Activated T-cell treated with anti-CD3 and anti-CD28 coated beads for 4 hours (primary cell): ENCODE data around the gene MELTF.

ENCODE experiments used
- DNase-seq: peaks from one replicate; pipeline ENCODE4 v3.0.0-alpha.2; 2020

Gene MELTF

GRCh38 chr3:197026481-197026866, 3.1 kb downstream of the MELTF start:
- no peak for DNase-seq

GRCh38 chr3:197025736-197026480, 3.7 kb downstream of the MELTF start:
- DNase-seq: no peak

- DNase-seq: no peak
Measured at GRCh38 chr3:197024881-197025735, 4.5 kb downstream of the MELTF start.

DNA sequence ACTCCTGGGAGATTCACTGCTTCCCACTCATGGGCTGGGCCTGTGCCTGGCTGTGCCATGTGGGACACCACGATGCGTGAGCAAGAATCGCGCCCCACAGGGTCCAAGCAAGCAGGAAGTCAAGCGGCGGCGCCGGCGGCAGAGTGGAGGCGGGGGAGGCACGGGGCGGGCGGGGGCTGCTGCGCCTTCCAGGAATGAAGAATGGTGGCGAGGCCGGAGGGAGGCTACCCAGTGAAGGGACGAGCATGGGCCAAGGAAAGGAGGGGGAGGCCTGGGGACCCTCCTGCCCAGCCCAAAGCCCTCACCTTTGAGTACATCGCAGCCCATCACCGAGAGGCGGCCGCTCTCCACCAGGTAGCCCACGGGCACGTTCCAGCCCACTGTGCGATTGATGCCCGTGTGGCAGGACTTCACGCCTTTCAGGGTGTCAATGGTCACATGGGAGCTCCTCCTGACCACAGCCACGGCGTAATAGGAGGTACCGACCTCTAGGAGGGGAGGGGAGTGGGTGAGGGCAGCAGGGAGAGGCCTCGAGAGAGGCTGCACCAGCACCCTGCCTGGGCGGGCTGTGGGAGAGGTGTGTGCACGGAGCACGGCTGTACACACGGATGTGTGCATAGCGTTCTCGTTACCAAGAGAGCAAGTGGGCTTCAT, 5.5 kb downstream of the MELTF start:
- DNase-seq: no peak

DNA sequence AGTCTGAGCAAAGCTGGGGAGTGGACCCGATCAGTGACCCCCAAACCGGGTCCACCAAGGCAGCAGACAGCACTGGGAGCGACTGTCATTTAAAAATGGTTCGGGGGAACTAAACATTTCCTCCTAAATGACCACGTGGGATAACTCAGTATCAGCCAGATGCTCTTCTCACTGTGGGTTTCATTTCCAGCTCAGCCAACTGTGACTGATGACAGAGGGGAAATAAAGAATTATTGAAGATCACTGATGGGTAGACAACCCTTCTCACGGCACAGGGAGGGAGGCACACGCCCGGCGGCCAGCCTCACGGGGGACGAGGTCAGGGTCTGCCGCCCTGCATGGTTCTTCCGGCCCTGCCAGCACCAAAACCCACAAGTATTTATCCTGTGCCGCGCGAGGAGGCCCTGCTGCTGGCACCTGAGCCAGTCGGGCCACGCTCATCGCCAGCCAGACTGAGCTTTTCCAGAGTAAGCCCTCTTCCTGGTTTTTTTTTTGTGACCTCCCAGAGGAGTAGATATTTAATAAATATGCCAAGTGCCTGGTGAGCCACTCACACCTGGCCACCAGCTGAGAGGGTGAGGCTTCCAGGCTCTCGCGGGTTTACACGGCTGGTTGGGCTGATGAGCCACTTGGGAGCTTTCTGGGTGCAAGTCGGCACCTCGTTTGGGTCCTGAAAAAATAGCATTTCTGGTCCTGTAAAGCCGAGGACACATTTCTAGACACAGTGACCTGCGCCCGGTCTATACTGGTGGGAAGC, 6.2 kb downstream of the MELTF start:
- DNase-seq: no peak

DNA sequence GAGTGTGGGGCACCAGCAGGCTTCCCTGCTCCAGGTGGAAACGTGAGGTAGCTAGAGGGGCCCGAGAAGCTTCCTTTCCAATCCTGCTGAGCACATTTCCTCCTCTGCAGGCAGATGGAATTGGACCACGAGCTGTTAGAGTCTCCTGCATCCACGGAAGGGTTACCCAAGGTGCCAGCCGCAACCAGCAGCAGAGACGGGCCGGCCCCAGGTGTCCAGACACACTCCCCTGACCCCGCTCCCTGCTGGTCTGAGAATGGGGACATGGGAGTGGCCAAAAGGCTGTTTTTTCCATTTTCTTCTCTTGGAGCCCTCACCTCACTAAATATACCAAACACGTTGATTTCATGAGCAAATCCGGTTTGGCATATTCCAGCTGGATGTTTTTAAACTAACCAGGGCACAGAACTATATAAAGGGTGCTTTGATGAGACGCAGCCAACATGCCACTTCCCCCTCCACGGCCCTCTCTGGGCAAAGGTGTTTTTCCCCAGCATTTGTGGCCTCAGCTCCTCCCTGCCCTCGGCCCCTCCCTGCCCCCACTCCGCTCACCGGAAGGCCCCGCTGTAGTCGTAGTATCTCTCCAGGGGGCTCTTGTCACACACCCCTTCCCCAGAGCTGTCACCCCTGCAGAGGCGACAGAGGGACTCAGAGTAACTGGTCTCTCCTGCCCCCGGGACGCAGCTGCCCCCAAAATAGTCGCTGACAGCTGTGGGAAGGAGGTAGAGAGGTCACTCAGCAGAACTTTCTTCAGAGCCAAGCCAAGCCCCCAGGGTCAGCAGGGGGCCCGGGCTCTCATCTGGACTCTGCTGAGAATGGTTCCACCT, 7.0 kb downstream of the MELTF start:
- no peak for DNase-seq

GRCh38 chr3:197021729-197022404, 7.8 kb downstream of the MELTF start:
- no peak for DNase-seq

DNA sequence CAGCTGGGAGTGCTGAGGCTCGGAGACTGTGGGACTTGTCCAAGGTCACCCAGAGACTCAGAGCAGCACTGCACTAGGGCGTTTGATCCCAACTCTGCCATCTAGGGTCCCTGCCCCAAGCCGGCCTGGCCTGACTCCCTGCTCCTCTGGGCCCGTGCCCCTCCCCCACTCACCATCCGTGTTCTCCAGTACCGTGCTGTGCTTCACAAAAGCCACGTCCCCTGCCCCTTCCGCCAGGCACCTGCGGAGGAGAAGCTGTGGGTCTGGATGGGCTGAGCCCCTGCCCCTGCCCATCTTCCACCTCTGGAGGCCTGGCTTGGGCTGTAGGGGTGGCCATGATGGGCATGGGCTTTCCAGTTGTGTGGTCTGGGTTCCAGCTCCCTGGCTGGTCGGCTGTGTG, 8.4 kb downstream of the MELTF start:
- DNase-seq: no peak

GRCh38 chr3:197019535-197019934, 10.1 kb downstream of the MELTF start:
- DNase-seq: no peak

DNA sequence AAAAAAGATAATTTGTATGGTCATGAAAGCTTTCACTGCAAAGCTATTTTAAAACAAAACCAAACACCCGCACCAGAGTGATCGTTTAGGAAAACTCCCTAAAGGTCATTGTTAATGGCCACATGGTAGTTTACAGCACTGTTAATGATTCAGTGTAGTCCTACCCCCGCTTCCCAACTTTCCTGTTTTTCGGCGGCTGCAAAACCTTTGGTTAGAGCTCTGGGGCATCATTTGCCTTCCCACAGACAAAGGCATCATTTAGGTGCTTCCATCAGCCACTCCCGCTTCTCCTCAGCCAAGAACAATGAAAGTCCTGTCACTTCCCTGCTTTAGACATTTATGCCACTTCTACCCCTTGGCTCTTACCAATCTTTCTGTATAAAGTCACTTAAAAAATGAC, 10.6 kb downstream of the MELTF start:
- no peak for DNase-seq

GRCh38 chr3:197017003-197017402, 12.6 kb downstream of the MELTF start:
- DNase-seq: no peak

DNA sequence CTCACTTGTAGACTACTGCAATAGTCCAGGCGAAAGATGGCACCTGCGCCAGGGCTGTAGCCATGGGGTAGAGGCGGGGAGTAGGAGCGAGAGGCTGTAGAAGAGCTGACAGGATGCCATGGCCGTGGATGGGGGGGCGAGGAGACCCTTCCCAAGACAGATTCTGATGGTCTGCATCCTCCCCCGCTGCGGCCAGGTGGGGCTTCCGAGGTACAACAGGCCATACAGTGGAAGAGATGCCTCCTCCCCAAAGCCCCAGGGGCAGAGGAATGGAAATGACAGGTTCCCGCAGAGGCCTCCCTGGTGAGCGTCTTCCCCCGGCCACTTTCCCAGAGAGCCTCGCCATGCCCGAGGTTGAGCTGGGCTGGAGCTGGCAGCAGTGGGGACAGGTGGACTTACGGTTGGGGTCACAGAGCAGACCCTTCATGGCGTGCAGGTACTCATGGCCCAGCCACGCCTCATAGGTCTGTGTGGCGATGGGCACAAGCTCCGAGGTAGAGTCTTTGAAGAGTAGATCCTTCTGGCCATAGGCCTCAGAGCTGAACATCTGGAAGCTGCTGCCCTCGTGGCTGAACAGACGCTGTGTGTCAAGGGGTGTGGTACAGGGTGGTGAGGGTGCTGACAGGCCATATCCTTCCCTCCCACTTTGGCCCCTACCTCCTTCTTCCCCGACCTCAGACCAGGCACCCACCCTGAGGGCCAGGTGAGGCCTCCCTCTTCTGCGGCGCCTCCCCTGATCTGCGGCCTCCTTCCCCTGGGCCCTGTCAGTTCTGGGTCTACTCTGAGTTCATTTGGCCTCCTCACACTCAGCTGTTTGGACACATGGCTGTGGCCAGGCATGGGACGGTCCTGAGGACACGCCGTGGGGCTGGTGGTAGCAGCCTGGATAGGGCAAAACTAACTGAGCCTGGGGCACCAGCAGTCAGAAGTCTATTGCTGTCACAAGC, 13.6 kb downstream of the MELTF start:
- DNase-seq: no peak

DNA sequence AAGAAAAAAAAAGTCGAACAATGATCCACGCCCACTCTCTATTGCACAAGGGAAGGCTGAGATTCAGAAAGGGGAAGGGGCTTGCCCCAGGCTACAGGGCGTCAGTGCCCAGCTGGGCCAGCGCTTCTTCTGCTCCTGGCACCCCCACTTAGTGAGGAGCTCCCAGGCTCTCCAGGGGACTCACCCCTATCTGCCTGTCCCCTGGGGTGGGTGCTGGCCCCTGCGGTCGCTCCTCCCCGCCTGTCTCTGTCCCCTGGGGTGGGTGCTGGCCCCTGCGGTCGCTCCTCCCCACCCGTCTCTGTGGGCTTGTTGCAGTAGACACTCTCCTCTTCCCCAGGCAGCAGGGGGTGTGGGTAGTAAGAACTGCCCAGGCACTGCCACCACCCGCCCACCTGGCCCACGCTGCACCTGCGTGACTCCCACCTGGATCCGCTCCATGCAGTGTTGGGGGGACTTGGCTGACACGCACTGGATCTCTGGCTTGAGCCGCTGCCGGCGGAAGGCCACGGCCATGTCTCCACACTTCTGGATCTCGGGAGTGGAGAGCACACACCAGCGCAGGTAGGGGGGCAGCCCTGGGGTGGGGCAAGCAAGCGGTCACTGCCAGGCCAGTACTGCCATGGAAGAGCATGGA, 14.6 kb downstream of the MELTF start:
- DNase-seq: no peak

DNA sequence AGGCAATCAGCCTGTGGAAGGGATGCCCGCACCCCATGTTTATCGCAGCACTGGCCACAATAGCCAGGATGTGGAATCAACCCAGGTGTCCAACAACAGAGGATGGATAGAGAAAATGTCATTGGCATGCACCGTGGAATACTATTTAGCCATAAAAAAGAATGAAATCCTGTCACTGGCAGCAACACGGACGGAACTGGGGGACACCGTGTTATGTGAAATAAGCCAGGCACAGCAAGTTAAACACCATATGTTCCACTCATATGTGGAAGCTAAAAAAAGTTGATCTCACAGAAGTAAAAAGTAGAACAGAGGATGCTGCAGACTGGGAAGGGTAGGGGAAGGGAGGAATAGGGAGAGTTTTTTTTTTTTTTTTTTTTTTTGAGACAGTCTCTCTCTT, 15.6 kb downstream of the MELTF start:
- DNase-seq: no peak

DNA sequence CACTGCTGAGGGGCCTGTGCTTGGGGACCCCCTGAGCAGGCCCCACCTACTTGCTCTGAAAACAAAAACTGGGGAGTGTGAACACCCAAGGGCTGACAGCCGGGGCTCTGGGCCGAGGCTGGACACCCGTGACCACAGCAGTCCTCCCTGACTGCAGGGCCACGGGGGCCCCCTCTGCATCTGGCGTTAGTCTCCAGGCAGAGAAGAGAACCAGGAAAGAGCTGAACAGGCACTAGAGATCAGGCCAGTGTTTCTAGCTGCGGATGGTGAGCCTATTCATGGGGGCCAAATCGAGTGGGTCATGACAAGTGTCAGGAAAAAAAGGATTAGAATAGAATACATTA, 17.1 kb downstream of the MELTF start:
- no peak for DNase-seq

GRCh38 chr3:197011780-197012539, 17.7 kb downstream of the MELTF start:
- DNase-seq: no peak

DNA sequence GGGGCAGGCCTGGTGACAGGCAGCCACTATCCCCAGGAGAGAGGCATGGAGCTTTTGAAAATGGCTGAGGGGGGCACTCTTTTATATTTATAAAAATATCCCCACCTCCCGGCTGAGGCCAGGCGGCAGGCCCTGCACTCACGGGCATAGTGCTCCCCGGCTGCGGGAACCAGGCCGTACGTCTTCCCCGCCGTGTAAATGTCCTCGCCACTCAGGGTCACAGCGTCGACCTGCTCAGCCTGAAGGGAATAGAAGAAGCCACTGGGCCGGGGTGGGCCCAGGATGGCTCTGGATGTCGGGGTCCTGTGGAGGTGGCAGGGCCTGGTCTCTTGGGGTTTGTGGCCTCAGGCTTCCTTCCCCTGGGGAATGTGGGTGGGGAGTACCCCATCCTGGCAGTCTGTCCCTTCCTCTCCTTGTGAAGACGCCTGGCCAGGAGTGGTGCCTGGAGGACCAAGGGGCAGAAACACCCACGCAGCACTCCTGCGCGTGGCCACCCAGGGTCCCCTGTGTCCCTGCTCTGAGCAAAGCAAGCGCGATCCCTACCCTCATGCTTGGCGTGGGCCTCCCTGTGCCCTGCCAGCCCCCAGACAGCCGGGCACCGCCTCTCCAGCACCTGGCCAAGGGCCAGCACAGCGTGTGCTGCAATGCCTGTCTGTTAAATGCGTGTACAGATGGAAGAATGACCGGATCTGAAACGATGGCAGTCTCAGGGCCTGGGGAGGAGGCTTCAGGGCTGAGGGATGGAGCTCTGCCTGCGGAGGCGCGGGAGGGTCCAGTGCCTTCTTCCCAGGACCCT, 18.9 kb downstream of the MELTF start:
- DNase-seq: no peak

DNA sequence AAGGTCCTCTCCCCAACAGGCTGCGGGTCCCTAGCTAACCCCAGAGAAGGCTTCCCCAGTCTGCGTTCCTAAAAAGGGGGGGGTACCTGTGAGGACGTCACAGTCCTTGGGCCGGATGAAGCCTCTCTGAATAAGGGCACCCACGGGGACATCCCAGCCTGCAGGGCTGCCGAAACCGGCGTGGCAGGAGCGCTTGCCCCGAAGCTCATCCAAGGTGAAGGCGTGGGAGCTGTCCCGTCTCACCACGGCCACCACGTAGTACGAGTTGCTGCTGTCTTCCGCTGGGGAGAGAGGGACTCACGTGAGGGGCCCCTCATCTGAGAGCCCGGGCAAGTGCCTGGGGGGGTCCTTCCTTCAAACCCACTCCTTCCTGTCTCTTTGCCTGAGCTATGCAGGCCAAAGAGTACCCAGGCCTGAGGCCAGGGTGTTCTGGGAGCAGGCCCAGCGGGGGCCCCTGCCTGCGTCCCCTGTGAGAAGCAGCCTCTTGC, 20.0 kb downstream of the MELTF start:
- no peak for DNase-seq
